ENCODE results near the gene GEMIN8.

- TF ChIP-seq CTCF (IDR thresholded peaks at IDR 0.05): no peak
- no peak for TF ChIP-seq EP300 (IDR thresholded peaks at IDR 0.05)
Measured at GRCh38 chrX:14064626-14065432, 35.1 kb upstream of the GEMIN8 start.
